K562 (cell line): ENCODE measurements around the gene DRGX. TPM values are rescaled to one million over a fixed set of nuclear protein-coding genes. Genes with fewer than 3 reads are reported as not detected.

ENCODE experiments used
- ATAC-seq: fragments of 200-7000 bp; cut with Tn5 transposase; 3 replicates; pipeline ENCODE4 v1.9.1; 2020; ENCODE audit warnings: moderate library complexity
- BruUV-seq: library from RNA; stranded (reverse); fragments of 400-500 nt; replicated peaks from 2 replicates; lab custom pipeline; 2021; lab: Mats Ljungman, UMichigan
- CTCF ChIA-PET: fragments of 300-600 bp; formaldehyde crosslinking; extraction: SDS; loops from one replicate; lab custom pipeline; 2021; ENCODE audit warnings: low intra/inter-chr PET ratio; lab: Yijun Ruan, JAX
- POLR2A ChIA-PET: fragments of 300-600, 350-650 bp; sonication (Branson Sonifier 250); formaldehyde crosslinking; extraction: SDS; loops from one replicate; lab custom pipeline; 2021; ENCODE audit warnings: antibody characterized with exemption, inconsistent platforms; lab: Yijun Ruan, JAX
- DNase-seq, 4 experiments: peaks; one replicate each; pipeline versions ENCODE4 v3.0.0 to v3.0.0-alpha.2; 2011 to 2018; ENCODE audit warnings: low spot score in 3 of 4, mixed read lengths in 3 of 4; ENCODE audit errors: extremely low read depth in 1 of 4
- FAIRE-seq: peaks from 2 replicates; lab custom pipeline; 2011; peaks lifted over from hg19 to GRCh38; lab: Jason Lieb, UNC
- H2AFZ ChIP-seq: 2 replicates; pipeline ENCODE4 v1.6.0; 2011; ENCODE audit warnings: low read depth, low read length, control low read depth, inconsistent platforms
- H3K27ac ChIP-seq: fragments of 200-600 bp; 3 replicates; pipeline ENCODE4 v1.8.0; 2011; ENCODE audit warnings: low read depth, mild to moderate bottlenecking, control low read depth, inconsistent platforms, low read length, moderate library complexity, mixed read lengths; ENCODE audit errors: extremely low read depth
- H3K27me3 ChIP-seq, 2 experiments: fragments of 300-600 bp in 1 of 2; 2 replicates in 1 of 2; 3 replicates in 1 of 2; pipeline versions ENCODE4 v1.6.0 to v1.8.0; 2011; ENCODE audit warnings: inconsistent platforms in 2 of 2, low read length in 2 of 2, mild to moderate bottlenecking in 1 of 2, mixed read lengths in 1 of 2, moderate library complexity in 1 of 2; ENCODE audit not compliant: control insufficient read depth in 2 of 2, insufficient read depth in 2 of 2
- H3K36me3 ChIP-seq: fragments of 300-600 bp; 3 replicates; pipeline ENCODE4 v1.8.0; 2011; ENCODE audit warnings: mild to moderate bottlenecking, low read length, inconsistent platforms; ENCODE audit not compliant: control insufficient read depth, insufficient read depth
- H3K4me1 ChIP-seq, 2 experiments: fragments of 200-600 bp in 1 of 2; replicated peaks in 1 of 2; 2 replicates in 1 of 2; 3 replicates in 1 of 2; pipeline versions ENCODE4 v1.5.1 to v1.8.0; 2011; ENCODE audit warnings: inconsistent platforms in 2 of 2, low read length in 2 of 2, mild to moderate bottlenecking in 1 of 2, mixed read lengths in 1 of 2, moderate library complexity in 1 of 2; ENCODE audit not compliant: control insufficient read depth in 2 of 2, insufficient read depth in 2 of 2
- H3K4me2 ChIP-seq: 2 replicates; pipeline ENCODE4 v1.6.1; 2011; ENCODE audit warnings: low read length, control low read depth, inconsistent platforms, mixed read lengths; ENCODE audit not compliant: insufficient read depth
- H3K4me3 ChIP-seq: fragments of 200-600 bp; sonication (generic), shearing (Covaris generic); 2 replicates; pipeline ENCODE4 v1.5.1; 2016; ENCODE audit warnings: control low read depth, inconsistent platforms
- H3K79me2 ChIP-seq: fragments of 200-600 bp; 3 replicates; pipeline ENCODE4 v1.8.0; 2011; ENCODE audit warnings: low read length, inconsistent platforms; ENCODE audit not compliant: control insufficient read depth, insufficient read depth
- H3K9ac ChIP-seq, 2 experiments: 2 replicates each; pipeline versions ENCODE4 v1.6.0 to v1.6.1; 2011; ENCODE audit warnings: low read depth in 2 of 2, low read length in 2 of 2, control low read depth in 1 of 2, inconsistent platforms in 1 of 2, mild to moderate bottlenecking in 1 of 2, mixed read lengths in 1 of 2; ENCODE audit not compliant: insufficient read depth in 1 of 2
- H3K9me1 ChIP-seq: one replicate; pipeline ENCODE4 v1.6.0; 2011; ENCODE audit warnings: inconsistent platforms, mild to moderate bottlenecking, low read length, moderate library complexity; ENCODE audit not compliant: control insufficient read depth, insufficient read depth
- H3K9me3 ChIP-seq: replicated peaks from 2 replicates; pipeline ENCODE4 v1.5.1; 2011; ENCODE audit warnings: low read depth, low read length, inconsistent platforms; ENCODE audit not compliant: control insufficient read depth, insufficient read depth
- H4K20me1 ChIP-seq: replicated peaks from 2 replicates; pipeline ENCODE4 v1.6.1; 2011; ENCODE audit warnings: low read length, inconsistent platforms, mixed read lengths; ENCODE audit not compliant: control insufficient read depth, insufficient read depth
- ERF ChIP-seq: fragments of 450-650 bp; formaldehyde crosslinking; IDR thresholded peaks from 2 replicates; pipeline ENCODE4 v1.4.0; 2020; ENCODE audit warnings: mild to moderate bottlenecking, mixed read lengths
- FOXP1 ChIP-seq: sonication (generic); formaldehyde crosslinking; IDR thresholded peaks from 2 replicates; pipeline ENCODE4 v1.8.0; 2022; ENCODE audit warnings: mild to moderate bottlenecking, missing genetic modification reagents
- HMGXB4 ChIP-seq: sonication (generic); formaldehyde crosslinking; IDR thresholded peaks from 2 replicates; pipeline ENCODE4 v1.8.1; 2023; ENCODE audit warnings: mild to moderate bottlenecking, missing genetic modification reagents
- MAFG ChIP-seq: fragments of 450-650 bp; conservative IDR thresholded peaks from 2 replicates; pipeline ENCODE4 v1.6.1; 2016; ENCODE audit warnings: missing genetic modification characterization, missing compliant biosample characterization
- MEF2A ChIP-seq: IDR thresholded peaks from 2 replicates; pipeline ENCODE4 v1.6.1; 2011; ENCODE audit warnings: low read depth, mild to moderate bottlenecking, low read length, moderate library complexity; ENCODE audit not compliant: control insufficient read depth
- MTA1 ChIP-seq: fragments of 450-650 bp; IDR thresholded peaks from 2 replicates; pipeline ENCODE4 v1.6.1; 2017; ENCODE audit warnings: borderline replicate concordance
- MYC ChIP-seq, 2 experiments: fragments of 250-450 bp in 1 of 2; sonication (Bioruptor Pico) in 1 of 2; IDR thresholded peaks; 2 replicates each; pipeline versions ENCODE4 v1.5.1 to v1.6.1; 2012 to 2021; ENCODE audit warnings: low read depth in 2 of 2, borderline replicate concordance in 1 of 2, improper control_type of control experiment in 1 of 2, low read length in 1 of 2, mild to moderate bottlenecking in 1 of 2, moderate library complexity in 1 of 2
- RBM25 ChIP-seq: fragments of 200-400 bp; formaldehyde crosslinking; IDR thresholded peaks from 2 replicates; pipeline ENCODE4 v1.6.1; 2018; ENCODE audit warnings: low read length, low read depth, moderate library complexity; ENCODE audit not compliant: severe bottlenecking
- RNF2 ChIP-seq: sonication (generic); IDR thresholded peaks from 2 replicates; pipeline ENCODE4 v1.6.1; 2016
- ZFP30 ChIP-seq: fragments of 250-450 bp; sonication (Bioruptor Pico); IDR thresholded peaks from 2 replicates; pipeline ENCODE4 v1.8.0; 2022; ENCODE audit warnings: moderate library complexity, mild to moderate bottlenecking, inconsistent platforms, borderline replicate concordance
- ZNF24 ChIP-seq: fragments of 450-650 bp; IDR thresholded peaks from 2 replicates; pipeline ENCODE4 v1.6.1; 2016
- ZNF347 ChIP-seq: fragments of 450-650 bp; formaldehyde crosslinking; IDR thresholded peaks from 2 replicates; pipeline ENCODE4 v1.4.0; 2020; ENCODE audit warnings: low read depth, mild to moderate bottlenecking, moderate library complexity
- ZNF75A ChIP-seq: fragments of 450-650 bp; formaldehyde crosslinking; IDR thresholded peaks from 2 replicates; pipeline ENCODE4 v1.4.0; 2020; ENCODE audit warnings: mild to moderate bottlenecking
- WGBS: fragments of 100-300 bp; shearing (Covaris generic); methylation state at CpG from one replicate; pipeline ENCODE4 v1.1.6; 2016; ENCODE audit warnings: low coverage, mixed read lengths; ENCODE audit not compliant: insufficient coverage; ENCODE audit errors: missing lambda C conversion rate; 5-methylcytosine and 5-hydroxymethylcytosine counted together
- in situ Hi-C: fragments of 300-500 bp; cut with MboI; formaldehyde crosslinking; loops from 4 replicates; pipeline ENCODE4 v1.15.0; 2018; ENCODE audit warnings: inconsistent platforms, mixed read lengths
- intact Hi-C: fragments of 100-400 bp; cut with micrococcal nuclease; formaldehyde crosslinking; loops from 2 replicates; pipeline ENCODE4 v1.14.2; 2022
- polyA plus RNA-seq, 8 experiments: library from polyadenylated mRNA; depleted of rRNA in 4 of 8; stranded (reverse) in 5 of 8; unstranded in 3 of 8; fragments of >200 nt; fragmentation: Nextera tagmentation in 2 of 8; fragmentation: Illumina TruSeq in 1 of 8; extraction: Ambion mirVana in 2 of 8; extraction: Trizol in 1 of 8; gene quantifications; 2 replicates each; pipeline versions ENCODE4 v1.2.1 to v1.2.3, GENCODE V29; 2011 to 2014; ENCODE audit warnings: inconsistent platforms in 1 of 8, missing spikeins in 1 of 8
- total RNA-seq, 7 experiments: library from RNA; depleted of rRNA in 6 of 7; stranded (reverse); fragments of >200 nt in 6 of 7; fragmentation: Illumina TruSeq in 2 of 7; extraction: Trizol in 2 of 7; gene quantifications; 2 replicates each; pipeline versions ENCODE4 v1.2.1 to v1.2.3, GENCODE V29; 2011 to 2021; ENCODE audit warnings: low replicate concordance in 1 of 7
- TF ChIP-seq, protein P1 (sequence below): sonication (generic); formaldehyde crosslinking; IDR thresholded peaks from 2 replicates; pipeline ENCODE4 v1.8.0; 2022; ENCODE audit warnings: missing genetic modification reagents, mild to moderate bottlenecking, moderate library complexity, borderline replicate concordance

DRGX gene
- total and polyA plus RNA-seq, 9 of the 15 experiments (the other 6 are each of a cell fraction or from before 2014, with no cell fraction given), result not detected

DNA sequence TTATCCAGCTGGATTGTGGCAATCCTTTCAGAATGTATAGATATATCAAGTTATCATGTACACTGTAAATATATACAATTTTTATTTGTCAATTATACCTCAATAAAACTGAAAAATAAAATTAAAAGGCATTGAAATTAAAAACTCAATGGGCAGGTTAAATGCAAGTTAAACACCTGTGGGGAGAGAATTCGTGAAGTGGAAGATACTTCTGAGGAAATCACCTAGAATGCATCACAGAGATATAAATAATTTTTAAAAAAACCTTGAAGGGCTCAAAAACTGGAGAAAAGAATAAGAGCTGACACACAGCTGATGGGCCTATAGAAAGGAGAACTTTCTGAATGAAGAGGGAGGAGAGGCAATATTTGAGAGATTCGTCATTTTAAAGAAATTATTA, 37.2 kb upstream of the DRGX start:
- ATAC-seq (no peak), FAIRE-seq (no peak)
- CTCF ChIA-PET, result no interaction called here

DNA sequence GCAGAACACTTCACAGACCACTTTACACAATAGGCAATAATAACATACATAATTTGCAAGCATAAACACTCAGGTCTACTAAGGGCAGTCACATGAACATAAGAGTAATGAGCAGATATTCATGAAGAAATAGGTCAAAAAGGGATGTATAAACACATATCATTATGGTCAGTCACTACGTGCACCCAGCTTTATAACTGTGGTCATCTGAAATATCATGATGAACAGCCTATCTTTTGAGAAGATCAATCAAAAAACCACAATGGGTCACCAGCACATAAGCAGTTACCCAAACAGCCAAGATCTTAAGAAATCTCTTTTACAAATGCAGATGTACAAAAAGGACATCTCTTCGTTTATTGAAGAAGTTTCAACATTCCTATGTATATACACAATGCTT, 35.5 kb upstream of the DRGX start:
- no peak overlapping the region for H3K27ac ChIP-seq
- H4K20me1 ChIP-seq, result no peaks in the 10 kb centered on the region
- intact Hi-C loops, result no loop called here
- FAIRE-seq (no peak), ATAC-seq (no peak), DNase-seq (no peak)
- no peaks in the 10 kb centered on the region for H3K4me1 ChIP-seq
- ChIA-PET CTCF (no interaction called here), POLR2A (no interaction called here)
- H3K4me2 ChIP-seq, result no peak overlapping the region
- no peak overlapping the region for H3K9ac ChIP-seq
- BruUV-seq, result no TSS peak
- in situ Hi-C loops, result no loop called here
- 2% methylated on average over 2 of the region's 2 CpGs for WGBS
- no peaks in the 10 kb centered on the region for H3K79me2 ChIP-seq
- no peak overlapping the region for H3K4me3 ChIP-seq
- H3K27me3 ChIP-seq, result peaks cover 8 to 13% of the 10 kb centered on the region in 2 experiments; a peak in 3 of 5 replicates
- H3K9me3 ChIP-seq, result no peaks in the 10 kb centered on the region; the same call in 1 of the 2 replicates
- H3K9me1 ChIP-seq, result no peaks in the 10 kb centered on the region
- no peak overlapping the region for H2AFZ ChIP-seq
- no peaks in the 10 kb centered on the region for H3K36me3 ChIP-seq
- TF ChIP-seq ZNF75A (CRISPR knock-in tag), result no peak
- TF ChIP-seq ZNF24, result no peak
- no peak for TF ChIP-seq MAFG (tag)
- TF ChIP-seq ZNF347 (CRISPR knock-in tag), result no peak
- TF ChIP-seq FOXP1, result no peak
- TF ChIP-seq MYC (IDR thresholded peaks at IDR 0.05; ENCODE audit: low read depth, low read length), result no peak
- TF ChIP-seq MYC (CRISPR knock-in tag; IDR thresholded peaks at IDR 0.05; ENCODE audit: borderline replicate concordance, low read depth), result no peak
- TF ChIP-seq ERF (CRISPR knock-in tag), result no peak
- TF ChIP-seq MTA1, result no peak
- no peak for TF ChIP-seq RBM25
- no peak for TF ChIP-seq RNF2
- TF ChIP-seq, protein P1, sequence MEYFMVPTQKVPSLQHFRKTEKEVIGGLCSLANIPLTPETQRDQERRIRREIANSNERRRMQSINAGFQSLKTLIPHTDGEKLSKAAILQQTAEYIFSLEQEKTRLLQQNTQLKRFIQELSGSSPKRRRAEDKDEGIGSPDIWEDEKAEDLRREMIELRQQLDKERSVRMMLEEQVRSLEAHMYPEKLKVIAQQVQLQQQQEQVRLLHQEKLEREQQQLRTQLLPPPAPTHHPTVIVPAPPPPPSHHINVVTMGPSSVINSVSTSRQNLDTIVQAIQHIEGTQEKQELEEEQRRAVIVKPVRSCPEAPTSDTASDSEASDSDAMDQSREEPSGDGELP, result no peak
- TF ChIP-seq HMGXB4 (CRISPR knock-in tag), result no peak

More for the DNA sequence above, 37.2 kb upstream of the DRGX start:
- Histone ChIP-seq H3K27me3 (peaks cover 8 to 10% of the 10 kb centered on the region in 2 experiments; a peak in 3 of 5 replicates), H3K27ac (no peak overlapping the region), H3K4me3 (no peak overlapping the region), H3K79me2 (no peaks in the 10 kb centered on the region), H3K9me3 (no peaks in the 10 kb centered on the region; the same call in 1 of the 2 replicates), H2AFZ (no peak overlapping the region), H3K4me2 (no peak overlapping the region), H3K9ac (no peak overlapping the region), H4K20me1 (no peaks in the 10 kb centered on the region), H3K4me1 (no peaks in the 10 kb centered on the region), H3K36me3 (no peaks in the 10 kb centered on the region), H3K9me1 (no peaks in the 10 kb centered on the region)
- POLR2A ChIA-PET, result interaction anchor here (0.6 to 1.2 kb wide), 2 partner anchors 25 to 416 kb away, joined by 3 read pairs; no protein-coding TSS in a partner anchor
- no TSS peak for BruUV-seq
- TF ChIP-seq ZFP30 (CRISPR knock-in tag) (peak; percentile 32; the same call in 1 of the 2 replicates), MEF2A (no peak)
- in situ Hi-C loops (no loop called here), intact Hi-C loops (no loop called here)
- no peak for DNase-seq
- 0% methylated on average over 2 of the region's 2 CpGs for WGBS
